ENCODE measurements around the gene SELENON. TPM values are rescaled to one million over a fixed set of nuclear protein-coding genes. Genes with fewer than 3 reads are reported as not detected.
A peak's percentile ranks its signal among the peaks of the same experiment; 100 is the strongest.

The SELENON gene
- total RNA-seq, 1 donor from 2014 or later = 64.1 TPM

GRCh38 chr1:25821112-25821476, 21.1 kb downstream of the SELENON start:
- peaks cover 3% of the 10 kb centered on the region for H3K36me3 ChIP-seq (ENCODE audit: insufficient read depth, low read length)
- no peaks in the 10 kb centered on the region for H3K27me3 ChIP-seq (ENCODE audit: insufficient read depth, low read length)
- peak overlapping the region; percentile 80 for H3K4me3 ChIP-seq (ENCODE audit: insufficient read depth, low read depth, low read length)
- peak overlapping the region; percentile 94 for H3K27ac Mint-ChIP-seq (ENCODE audit: unreplicated experiment)
- FAIRE-seq (no peak), DNase-seq (ENCODE audit: low read depth) (no peak)
- H4K20me1 ChIP-seq (ENCODE audit: insufficient read depth, low read length) = peaks cover 42% of the 10 kb centered on the region
- peak overlapping the region; percentile 89 for H3K27ac ChIP-seq (ENCODE audit: low read depth, low read length)
- H3K79me2 ChIP-seq (ENCODE audit: insufficient read depth, low read length) = peaks cover 52% of the 10 kb centered on the region
- H3K36me3 Mint-ChIP-seq (ENCODE audit: low read depth, unreplicated experiment) = peaks cover 3% of the 10 kb centered on the region
- H3K27me3 Mint-ChIP-seq (ENCODE audit: low read depth, unreplicated experiment) = no peaks in the 10 kb centered on the region
- H3K4me1 ChIP-seq (ENCODE audit: insufficient read depth, low read length) = peaks cover 22% of the 10 kb centered on the region
- H3K9me3 Mint-ChIP-seq (ENCODE audit: unreplicated experiment) = no peaks in the 10 kb centered on the region
- H3K4me2 ChIP-seq (ENCODE audit: low read length) = peak overlapping the region; percentile 90
- H3K9ac ChIP-seq (ENCODE audit: low read length) = peak overlapping the region; percentile 94
- H3K4me3 Mint-ChIP-seq (ENCODE audit: unreplicated experiment) = peak overlapping the region; percentile 93
- no peak for TF ChIP-seq CTCF (IDR thresholded peaks at IDR 0.05; ENCODE audit: insufficient read depth, low read depth, low read length)
- TF ChIP-seq EZH2 (IDR thresholded peaks at IDR 0.05; ENCODE audit: insufficient read depth, low read length) = no peak
- peaks cover 24% of the 10 kb centered on the region for H3K4me1 Mint-ChIP-seq (ENCODE audit: low read depth, unreplicated experiment)
- H2AFZ ChIP-seq (ENCODE audit: low read depth, low read length) = peak overlapping the region; percentile 62
- no peaks in the 10 kb centered on the region for H3K9me3 ChIP-seq (ENCODE audit: insufficient read depth, low read depth, low read length)

GRCh38 chr1:25821630-25822091, 21.7 kb downstream of the SELENON start:
- TF ChIP-seq EZH2 (IDR thresholded peaks at IDR 0.05; ENCODE audit: insufficient read depth, low read length) = no peak
- no peak for TF ChIP-seq CTCF (IDR thresholded peaks at IDR 0.05; ENCODE audit: insufficient read depth, low read depth, low read length)
- Histone ChIP-seq H3K36me3 (ENCODE audit: insufficient read depth, low read length) (peaks cover 6% of the 10 kb centered on the region), H3K4me1 (ENCODE audit: insufficient read depth, low read length) (peaks cover 22% of the 10 kb centered on the region), H4K20me1 (ENCODE audit: insufficient read depth, low read length) (peaks cover 45% of the 10 kb centered on the region), H3K9ac (ENCODE audit: low read length) (peak overlapping the region; percentile 94), H3K27me3 (ENCODE audit: insufficient read depth, low read length) (no peaks in the 10 kb centered on the region), H3K4me2 (ENCODE audit: low read length) (peak overlapping the region; percentile 90), H2AFZ (ENCODE audit: low read depth, low read length) (no peak overlapping the region), H3K4me3 (ENCODE audit: insufficient read depth, low read depth, low read length) (no peak overlapping the region), H3K9me3 (ENCODE audit: insufficient read depth, low read depth, low read length) (no peaks in the 10 kb centered on the region), H3K79me2 (ENCODE audit: insufficient read depth, low read length) (peaks cover 52% of the 10 kb centered on the region), H3K27ac (ENCODE audit: low read depth, low read length) (no peak overlapping the region)
- no peak for FAIRE-seq
- Mint-ChIP-seq H3K27ac (ENCODE audit: unreplicated experiment) (peak overlapping the region; percentile 42), H3K9me3 (ENCODE audit: unreplicated experiment) (no peaks in the 10 kb centered on the region), H3K4me1 (ENCODE audit: low read depth, unreplicated experiment) (peaks cover 24% of the 10 kb centered on the region), H3K36me3 (ENCODE audit: low read depth, unreplicated experiment) (peaks cover 4% of the 10 kb centered on the region), H3K27me3 (ENCODE audit: low read depth, unreplicated experiment) (no peaks in the 10 kb centered on the region), H3K4me3 (ENCODE audit: unreplicated experiment) (peak overlapping the region; percentile 93)
- peak; percentile 28 for DNase-seq (ENCODE audit: low read depth)

- peaks cover 10% of the 10 kb centered on the region for H3K4me1 Mint-ChIP-seq (ENCODE audit: low read depth, unreplicated experiment)
- no peak overlapping the region for H3K9ac ChIP-seq (ENCODE audit: low read length)
- H3K4me3 Mint-ChIP-seq (ENCODE audit: unreplicated experiment) = no peak overlapping the region
- no peak overlapping the region for H3K4me3 ChIP-seq (ENCODE audit: insufficient read depth, low read depth, low read length)
- peaks cover 28% of the 10 kb centered on the region for H3K36me3 ChIP-seq (ENCODE audit: insufficient read depth, low read length)
- H3K27me3 Mint-ChIP-seq (ENCODE audit: low read depth, unreplicated experiment) = no peaks in the 10 kb centered on the region
- H4K20me1 ChIP-seq (ENCODE audit: insufficient read depth, low read length) = peaks cover 44% of the 10 kb centered on the region
- no peaks in the 10 kb centered on the region for H3K9me3 Mint-ChIP-seq (ENCODE audit: unreplicated experiment)
- no peak for FAIRE-seq
- H2AFZ ChIP-seq (ENCODE audit: low read depth, low read length) = no peak overlapping the region
- H3K79me2 ChIP-seq (ENCODE audit: insufficient read depth, low read length) = peaks cover 43% of the 10 kb centered on the region
- peaks cover 14% of the 10 kb centered on the region for H3K4me1 ChIP-seq (ENCODE audit: insufficient read depth, low read length)
- TF ChIP-seq EZH2 (IDR thresholded peaks at IDR 0.05; ENCODE audit: insufficient read depth, low read length) (no peak), CTCF (IDR thresholded peaks at IDR 0.05; ENCODE audit: insufficient read depth, low read depth, low read length) (no peak)
- no peaks in the 10 kb centered on the region for H3K27me3 ChIP-seq (ENCODE audit: insufficient read depth, low read length)
- H3K4me2 ChIP-seq (ENCODE audit: low read length) = no peak overlapping the region
- no peak overlapping the region for H3K27ac ChIP-seq (ENCODE audit: low read depth, low read length)
- H3K36me3 Mint-ChIP-seq (ENCODE audit: low read depth, unreplicated experiment) = peaks cover 18% of the 10 kb centered on the region
- no peak for DNase-seq (ENCODE audit: low read depth)
- no peaks in the 10 kb centered on the region for H3K9me3 ChIP-seq (ENCODE audit: insufficient read depth, low read depth, low read length)
- no peak overlapping the region for H3K27ac Mint-ChIP-seq (ENCODE audit: unreplicated experiment)
These were observed 25.6 kb downstream of the SELENON start for GRCh38 chr1:25825605-25826004.
